GM18867 (cell line): Measurements from ENCODE around the gene SOSTDC1.
"Not testable (repeated sequence)": the region's sequence is repeated elsewhere in the genome, so short reads cannot be mapped to it uniquely, and the experiment has no call there.

Source experiments
- ATAC-seq: cut with Tn5 transposase; IDR thresholded peaks from one replicate; pipeline ENCODE4 v1.9.1; 2021; ENCODE audit warnings: mild to moderate bottlenecking, moderate library complexity; ENCODE audit not compliant: unreplicated experiment

Gene SOSTDC1, protein sequence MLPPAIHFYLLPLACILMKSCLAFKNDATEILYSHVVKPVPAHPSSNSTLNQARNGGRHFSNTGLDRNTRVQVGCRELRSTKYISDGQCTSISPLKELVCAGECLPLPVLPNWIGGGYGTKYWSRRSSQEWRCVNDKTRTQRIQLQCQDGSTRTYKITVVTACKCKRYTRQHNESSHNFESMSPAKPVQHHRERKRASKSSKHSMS

DNA sequence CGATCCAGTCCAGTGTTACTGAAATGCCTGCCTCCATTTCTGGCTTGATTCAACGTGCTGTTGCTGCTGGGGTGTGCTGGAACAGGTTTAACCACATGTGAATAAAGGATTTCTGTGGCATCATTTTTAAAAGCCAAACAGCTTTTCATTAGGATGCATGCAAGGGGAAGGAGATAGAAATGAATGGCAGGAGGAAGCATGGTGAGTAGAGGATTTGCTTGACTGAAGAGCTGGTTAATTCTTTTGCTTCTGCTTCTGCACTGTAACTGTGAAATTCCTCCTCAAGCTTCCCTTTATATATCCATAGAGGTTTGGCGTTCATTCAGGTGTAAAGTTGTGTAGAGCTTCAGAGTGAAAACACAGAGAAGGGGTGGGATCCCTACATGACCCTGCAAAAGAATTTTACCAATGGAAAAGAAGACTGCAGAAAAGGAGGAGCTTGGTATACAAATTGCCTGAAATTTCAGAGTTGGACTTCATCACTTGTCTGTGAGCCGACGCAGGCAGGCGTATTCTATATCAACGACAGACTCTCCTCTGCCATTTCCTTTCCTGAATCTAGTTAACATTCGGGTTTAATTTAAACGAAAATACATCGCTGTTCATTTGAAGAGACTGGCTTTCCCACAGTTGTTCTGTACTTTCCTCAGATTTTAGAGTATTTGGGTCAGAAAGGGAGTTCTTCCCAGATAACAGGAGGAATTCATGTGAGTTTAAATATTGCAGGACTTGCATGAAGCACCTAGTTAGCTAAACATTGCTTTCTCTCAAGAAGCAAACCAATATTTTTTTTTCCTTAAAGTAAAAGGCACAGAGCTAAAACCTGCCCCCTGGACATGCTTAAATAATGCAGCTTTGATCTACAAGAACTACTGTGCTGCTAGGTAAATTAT, at the start of gene SOSTDC1:
Gene SOSTDC1, minus strand, starts transcription at position 270 of the 893 bp plus-strand sequence. Its CDS starts 70 bp downstream, at position 200.
- ATAC-seq = no peak

DNA sequence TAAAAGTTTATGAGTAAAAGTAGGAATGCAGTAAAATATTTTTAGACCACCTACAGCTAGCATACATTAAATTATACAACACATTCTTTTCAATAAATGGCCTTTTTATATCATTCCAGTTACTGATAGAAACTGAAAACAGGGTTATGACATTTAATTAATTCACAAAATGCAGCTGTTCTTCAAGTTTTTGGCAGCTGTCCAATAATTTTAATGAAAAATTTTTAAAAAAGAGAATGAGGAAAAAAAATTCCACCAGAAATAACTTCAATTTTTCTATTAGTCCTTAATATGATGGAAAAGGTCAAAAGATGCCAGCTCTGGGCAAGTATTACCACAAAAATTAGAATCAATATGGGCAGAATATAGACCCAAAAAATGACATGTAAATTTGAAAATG, 49.2 kb upstream of the SOSTDC1 start:
- ATAC-seq = no peak

GRCh38 chr7:16514271-16514670, 48.7 kb upstream of the SOSTDC1 start:
- no peak for ATAC-seq

GRCh38 chr7:16512097-16512496, 46.6 kb upstream of the SOSTDC1 start:
- ATAC-seq = no peak

DNA sequence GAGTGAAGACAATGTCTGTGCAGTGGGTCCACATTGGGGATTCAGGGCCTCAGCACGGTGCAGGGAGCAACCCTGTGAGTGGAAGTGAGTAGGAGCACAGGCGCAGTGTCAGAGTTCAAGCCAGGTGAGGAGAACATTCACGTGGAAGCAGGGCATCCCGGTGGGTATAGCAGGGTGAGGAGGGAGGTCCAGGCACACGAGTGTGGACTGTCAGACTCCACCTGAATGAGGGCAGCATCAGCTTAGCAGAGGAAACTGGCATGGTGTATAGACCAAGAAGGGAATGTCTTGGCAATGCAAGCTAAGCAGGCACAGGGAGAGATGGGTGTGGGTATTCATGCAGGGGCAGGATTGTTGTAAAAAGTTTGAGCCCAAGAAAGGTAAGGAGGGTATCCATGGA, 45.8 kb upstream of the SOSTDC1 start:
- ATAC-seq = no peak

GRCh38 chr7:16509829-16510228, 44.3 kb upstream of the SOSTDC1 start:
- ATAC-seq = no peak

DNA sequence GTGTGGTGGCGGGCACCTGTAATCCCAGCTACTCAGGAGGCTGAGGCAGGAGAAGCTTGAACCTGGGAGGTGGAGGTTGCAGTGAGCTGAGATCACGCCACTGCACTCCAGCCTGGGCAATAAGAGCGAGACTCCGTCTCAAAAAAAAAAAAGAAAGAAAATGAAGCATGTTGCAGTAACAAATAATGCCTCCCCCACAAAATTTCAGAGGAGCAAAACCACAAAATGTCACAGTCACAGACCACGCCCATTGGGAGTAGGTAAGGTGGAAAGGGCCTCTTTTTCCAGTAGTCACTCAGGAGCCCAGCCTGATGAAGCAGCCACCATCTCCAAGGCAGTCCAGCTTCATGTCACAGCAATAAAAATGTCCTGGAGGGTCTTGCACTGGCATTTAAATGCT, 40.9 kb upstream of the SOSTDC1 start:
- ATAC-seq = not testable (repeated sequence)

DNA sequence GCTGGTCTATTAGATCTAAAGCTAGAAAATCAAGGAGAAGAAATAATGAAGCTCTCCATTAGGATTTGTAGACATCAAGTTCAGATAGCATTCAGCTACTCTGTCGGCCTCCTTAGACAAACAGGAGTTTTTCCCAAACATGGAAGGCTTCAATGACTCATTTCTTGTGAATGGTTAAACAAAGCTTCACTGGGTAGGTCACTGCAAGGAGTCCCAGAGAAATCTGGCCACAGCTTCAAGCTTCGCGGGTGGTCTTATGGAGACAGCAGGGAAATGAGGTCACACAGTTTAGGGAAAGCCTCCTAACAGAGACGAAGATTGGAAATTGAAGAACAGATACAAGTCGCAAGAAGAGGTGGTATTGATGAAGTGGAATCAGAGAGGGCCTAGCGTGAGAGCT, 38.5 kb upstream of the SOSTDC1 start:
- ATAC-seq = no peak

DNA sequence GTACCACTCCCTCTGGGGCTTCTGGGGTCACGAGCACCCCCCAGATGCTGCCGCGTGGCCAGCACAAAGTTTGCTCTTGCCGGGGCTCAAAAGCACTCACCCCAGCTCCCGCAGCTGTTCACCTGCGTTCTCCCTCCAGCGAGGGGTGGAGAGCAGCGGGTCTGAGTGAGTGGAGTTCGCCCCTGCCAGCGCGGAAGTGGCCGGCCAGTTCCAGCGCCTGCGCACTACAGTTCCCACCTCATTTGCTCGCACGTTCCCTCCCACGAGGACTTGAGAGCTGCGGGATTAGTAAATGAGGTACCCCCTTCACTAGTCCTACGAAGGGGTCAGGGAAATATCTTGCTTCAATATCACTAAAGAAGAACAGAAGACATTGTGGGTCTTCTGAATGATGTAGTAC, 36.8 kb upstream of the SOSTDC1 start:
- no peak for ATAC-seq

GRCh38 chr7:16498122-16498521, 32.6 kb upstream of the SOSTDC1 start:
- ATAC-seq = no peak

DNA sequence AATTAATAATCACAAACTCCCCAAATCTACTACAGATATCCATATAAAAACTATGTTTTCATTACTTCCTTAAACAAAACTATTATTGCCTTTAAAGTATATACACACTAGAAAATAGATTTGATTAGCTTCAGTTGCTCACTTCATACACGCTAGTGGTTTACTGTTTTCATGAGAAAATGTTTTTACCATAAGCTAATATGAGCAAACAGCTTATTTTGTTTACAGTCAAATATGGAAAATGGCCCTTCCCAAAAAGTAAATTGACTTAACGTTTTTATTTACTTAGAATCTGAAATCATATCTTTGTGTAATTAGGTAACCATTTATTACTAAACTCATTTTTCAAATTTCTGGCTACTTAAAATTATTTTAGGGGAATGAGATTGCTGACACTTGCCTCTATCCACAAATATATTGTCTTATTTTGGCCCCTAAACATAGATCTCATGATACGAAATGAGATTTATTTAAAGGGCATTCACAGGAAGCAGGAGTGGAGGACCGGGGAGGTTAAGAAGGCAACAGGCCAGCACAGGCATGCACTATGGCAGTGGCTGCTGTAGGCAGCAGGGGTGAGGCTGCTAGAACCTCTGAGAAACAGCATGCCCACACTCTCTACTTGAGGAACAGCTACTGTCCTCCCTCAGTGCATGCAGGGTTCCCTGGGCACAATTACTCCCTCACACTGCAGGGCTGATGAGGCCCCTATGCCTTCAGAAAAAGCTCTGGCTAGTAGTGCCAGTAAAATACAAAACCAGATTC, 29.6 kb upstream of the SOSTDC1 start:
- no peak for ATAC-seq

DNA sequence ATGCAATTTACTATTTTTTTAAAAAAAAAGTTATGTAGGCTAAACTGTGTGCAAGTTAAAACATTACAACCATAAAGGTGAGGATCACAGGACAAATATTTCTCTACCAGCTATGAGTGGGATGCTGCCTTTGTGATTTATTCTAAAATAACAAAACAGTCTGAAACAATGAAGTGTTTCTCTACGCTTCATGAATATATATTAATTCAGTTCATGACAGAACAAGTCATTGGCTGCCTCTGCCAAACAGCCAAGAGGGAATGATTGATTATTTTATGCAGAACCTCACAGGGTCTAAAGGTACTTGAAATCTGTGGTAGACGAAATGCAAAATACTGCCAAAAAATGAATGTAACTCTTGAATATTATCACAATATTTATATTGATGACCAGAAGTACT, 29.0 kb upstream of the SOSTDC1 start:
- ATAC-seq = no peak

DNA sequence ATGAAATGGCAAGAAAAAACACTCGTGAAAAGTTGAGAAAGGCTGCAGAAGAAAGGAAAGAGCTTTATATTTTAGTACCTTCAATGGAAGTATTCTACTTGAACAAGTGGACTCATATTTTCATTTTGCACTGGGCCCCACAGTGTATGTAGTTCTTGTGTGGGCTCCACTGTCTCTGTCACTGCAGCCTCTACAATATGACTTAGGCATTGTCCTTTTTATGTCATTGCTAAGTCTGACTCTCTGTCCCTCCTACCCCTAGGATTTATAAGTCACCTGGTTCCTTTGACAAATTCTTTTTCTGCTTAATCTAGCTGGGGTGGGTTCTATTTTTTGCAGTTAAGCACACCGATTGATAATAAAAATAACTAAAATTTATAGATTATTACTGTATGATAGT, 27.7 kb upstream of the SOSTDC1 start:
- ATAC-seq = no peak

DNA sequence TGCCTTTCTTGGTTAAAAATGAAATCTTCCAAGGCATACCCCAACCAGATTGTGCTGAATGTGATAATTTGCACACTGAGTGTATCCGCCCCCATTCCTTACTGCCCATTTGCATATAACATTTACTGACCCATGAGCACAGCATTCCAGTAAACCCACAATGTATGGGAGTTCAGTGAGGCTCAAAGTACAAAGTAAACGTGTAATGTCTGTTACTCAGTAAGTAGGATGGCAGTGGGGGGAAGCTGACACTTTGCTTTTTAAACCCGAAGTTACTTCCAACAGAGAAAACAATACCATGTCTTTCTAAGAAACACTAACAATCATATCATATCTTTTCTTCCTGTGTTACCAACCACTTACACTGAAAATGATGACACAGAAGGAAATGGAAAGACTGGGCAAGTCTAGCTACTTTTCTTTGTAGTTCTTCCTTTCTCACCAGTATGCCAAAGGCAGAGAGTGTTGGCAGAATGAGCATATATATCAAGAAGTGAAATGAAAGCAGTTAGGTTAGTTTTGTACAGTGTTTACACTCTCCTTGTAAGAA, 27.1 kb upstream of the SOSTDC1 start:
- ATAC-seq = no peak

- no peak for ATAC-seq
Observed at GRCh38 chr7:16491148-16491547, 25.6 kb upstream of the SOSTDC1 start.

- ATAC-seq = no peak
Observed at GRCh38 chr7:16484453-16485158, 19.1 kb upstream of the SOSTDC1 start.

DNA sequence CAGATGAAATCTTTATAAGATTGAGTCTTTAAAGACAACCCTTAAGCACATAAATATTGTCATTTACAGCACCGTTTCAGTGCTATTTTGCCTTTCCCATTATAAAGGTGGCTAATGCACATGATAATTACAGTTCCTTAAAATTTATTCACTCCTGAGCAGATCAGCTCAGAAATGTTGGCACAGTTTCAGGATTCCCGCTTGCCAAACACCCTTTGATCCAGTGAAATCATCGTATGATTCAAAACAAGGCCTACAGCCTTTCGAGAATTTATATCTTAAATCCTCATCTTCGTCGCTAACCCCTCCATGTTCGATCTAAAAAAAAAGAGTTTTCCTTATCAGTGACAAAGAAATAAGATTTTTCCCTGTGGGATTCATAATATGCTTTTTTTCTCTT, 14.1 kb upstream of the SOSTDC1 start:
- ATAC-seq = no peak

GRCh38 chr7:16479161-16479560, 13.6 kb upstream of the SOSTDC1 start:
- ATAC-seq = no peak

GRCh38 chr7:16471933-16472332, 6.4 kb upstream of the SOSTDC1 start:
- ATAC-seq = no peak

DNA sequence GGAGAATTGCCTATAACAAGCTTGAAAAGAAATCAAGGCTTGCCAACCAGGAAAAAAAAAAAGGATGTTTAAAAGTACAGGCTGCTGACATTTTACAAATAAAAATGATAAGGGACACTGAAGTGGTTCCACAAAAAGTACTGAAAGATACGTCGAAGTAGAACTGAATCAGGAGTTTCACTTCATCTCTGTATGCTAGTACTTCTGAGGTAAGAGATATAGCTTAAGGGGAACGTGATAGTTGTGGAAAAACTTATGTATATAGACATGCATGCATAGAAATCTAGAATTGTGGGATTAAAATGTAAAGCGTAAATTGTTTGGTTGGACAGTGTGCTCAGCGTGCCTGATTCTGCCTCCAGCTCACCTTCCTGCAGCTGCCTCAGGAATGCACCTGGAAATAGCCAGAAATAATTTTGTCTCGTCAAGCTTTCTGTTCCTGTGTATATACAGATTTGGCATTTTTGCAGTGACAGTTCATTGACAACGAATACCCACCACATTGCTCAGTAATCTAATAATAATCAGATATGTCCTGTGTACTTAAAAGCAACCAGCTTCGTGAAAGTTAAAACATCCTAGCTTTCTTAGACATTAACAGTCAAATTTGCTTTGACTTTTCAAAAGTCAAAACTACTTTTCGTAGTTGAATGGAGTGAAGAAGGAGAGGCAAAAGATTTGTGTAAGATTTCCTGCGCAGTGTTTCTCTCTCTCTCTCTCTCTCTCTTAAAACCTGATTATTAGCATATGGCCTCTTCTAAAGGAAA, 1.4 kb downstream of the SOSTDC1 start:
- ATAC-seq = no peak
